SK-N-SH treated with all-trans-retinoic acid at 6 μM for 48 hours (cell line): ENCODE measurements around the gene ASTN2.

Experiments
- ATAC-seq: fragments of 200-7000 bp; cut with Tn5 transposase; 3 replicates; pipeline ENCODE4 v1.9.1; 2020; ENCODE audit warnings: mild to moderate bottlenecking, moderate library complexity
- ARNTL ChIP-seq: fragments of 450-650 bp; formaldehyde crosslinking; IDR thresholded peaks from 2 replicates; pipeline ENCODE4 v1.5.0; 2020; ENCODE audit warnings: low read depth, mild to moderate bottlenecking, moderate library complexity, borderline replicate concordance
- BACH2 ChIP-seq: fragments of 250-450 bp; sonication (Bioruptor Pico); IDR thresholded peaks from 2 replicates; pipeline ENCODE4 v1.9.0; 2021; ENCODE audit warnings: mild to moderate bottlenecking, borderline replicate concordance
- CSDC2 ChIP-seq: fragments of 250-450 bp; sonication (Bioruptor Pico); IDR thresholded peaks from 2 replicates; pipeline ENCODE4 v1.5.0; 2020; ENCODE audit warnings: mild to moderate bottlenecking, moderate library complexity
- ESRRG ChIP-seq: fragments of 250-450 bp; sonication (Bioruptor Pico); IDR thresholded peaks from 2 replicates; pipeline ENCODE4 v1.6.1; 2021; ENCODE audit warnings: mild to moderate bottlenecking
- GLIS3 ChIP-seq: fragments of 250-450 bp; sonication (Bioruptor Pico); IDR thresholded peaks from 2 replicates; pipeline ENCODE4 v1.5.0; 2020; ENCODE audit warnings: mild to moderate bottlenecking, moderate library complexity
- OSR1 ChIP-seq: fragments of 250-450 bp; sonication (Bioruptor Pico); IDR thresholded peaks from 2 replicates; pipeline ENCODE4 v1.8.0; 2022; ENCODE audit warnings: moderate library complexity, mild to moderate bottlenecking, inconsistent platforms
- POU6F1 ChIP-seq: fragments of 250-450 bp; sonication (Bioruptor Pico); IDR thresholded peaks from 2 replicates; pipeline ENCODE4 v1.8.0; 2021; ENCODE audit warnings: low read depth, mild to moderate bottlenecking, moderate library complexity, borderline replicate concordance
- PPARA ChIP-seq: fragments of 250-450 bp; sonication (Bioruptor Pico); IDR thresholded peaks from 2 replicates; pipeline ENCODE4 v1.5.0; 2020; ENCODE audit warnings: mild to moderate bottlenecking, borderline replicate concordance
- RARB ChIP-seq: fragments of 250-450 bp; sonication (Bioruptor Pico); IDR thresholded peaks from 2 replicates; pipeline ENCODE4 v1.8.0; 2021; ENCODE audit warnings: mild to moderate bottlenecking, moderate library complexity
- SNAI2 ChIP-seq: fragments of 250-450 bp; sonication (Bioruptor Pico); IDR thresholded peaks from 2 replicates; pipeline ENCODE4 v1.5.0; 2020; ENCODE audit warnings: mild to moderate bottlenecking, moderate library complexity
- TCF4 ChIP-seq: fragments of 250-450 bp; sonication (Bioruptor Pico); IDR thresholded peaks from 2 replicates; pipeline ENCODE4 v1.8.0; 2021; ENCODE audit warnings: mild to moderate bottlenecking, moderate library complexity, borderline replicate concordance
- TSHZ2 ChIP-seq: fragments of 250-450 bp; sonication (Bioruptor Pico); IDR thresholded peaks from 2 replicates; pipeline ENCODE4 v1.5.0; 2020; ENCODE audit warnings: mild to moderate bottlenecking, moderate library complexity
- ZC3H10 ChIP-seq: fragments of 250-450 bp; sonication (Bioruptor Pico); IDR thresholded peaks from 2 replicates; pipeline ENCODE4 v1.5.1; 2021; ENCODE audit warnings: mild to moderate bottlenecking, moderate library complexity
- ZFP3 ChIP-seq: fragments of 250-450 bp; sonication (Bioruptor Pico); IDR thresholded peaks from 2 replicates; pipeline ENCODE4 v1.5.0; 2020; ENCODE audit warnings: mild to moderate bottlenecking, moderate library complexity
- ZFP30 ChIP-seq: fragments of 450-650 bp; formaldehyde crosslinking; IDR thresholded peaks from 2 replicates; pipeline ENCODE4 v1.5.0; 2022; ENCODE audit warnings: mild to moderate bottlenecking, moderate library complexity
- ZNF8 ChIP-seq: fragments of 450-650 bp; formaldehyde crosslinking; IDR thresholded peaks from 2 replicates; pipeline ENCODE4 v1.5.0; 2020; ENCODE audit warnings: mild to moderate bottlenecking, moderate library complexity
- TF ChIP-seq, protein P1 (sequence below): fragments of 250-450 bp; sonication (Bioruptor Pico); IDR thresholded peaks from 2 replicates; pipeline ENCODE4 v1.5.1; 2020; ENCODE audit warnings: low read depth, mild to moderate bottlenecking, moderate library complexity
- TF ChIP-seq, protein P2 (sequence below): fragments of 250-450 bp; sonication (Bioruptor Pico); IDR thresholded peaks from 2 replicates; pipeline ENCODE4 v1.8.0; 2020; ENCODE audit warnings: mild to moderate bottlenecking, moderate library complexity, borderline replicate concordance

The ASTN2 gene

GRCh38 chr9:116555556-116556155, 859.2 kb downstream of the ASTN2 start (continued):
- TF ChIP-seq ESRRG (CRISPR knock-in tag): no peak

DNA sequence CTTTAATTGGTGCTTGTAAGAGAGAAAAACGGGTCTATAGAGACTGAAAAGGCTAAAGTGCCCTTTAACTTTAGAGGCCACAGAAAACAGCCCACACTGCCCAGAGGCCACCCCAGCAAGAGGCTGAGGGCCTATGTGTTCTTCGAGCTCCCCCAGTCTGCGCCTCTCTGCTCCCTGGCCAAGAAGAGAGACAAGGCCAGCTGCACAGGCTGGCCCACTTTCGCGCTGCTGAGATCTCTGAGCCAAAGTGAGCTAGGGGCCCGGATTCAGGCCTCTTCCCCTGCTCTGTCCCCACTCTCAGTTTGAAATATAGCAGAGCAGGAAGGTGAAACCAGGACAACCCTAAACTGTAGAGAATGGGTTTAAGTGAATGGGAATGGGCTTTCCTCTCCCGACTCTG, 859.7 kb downstream of the ASTN2 start:
- TF ChIP-seq ZFP3 (CRISPR knock-in tag) (no peak), ZNF8 (CRISPR knock-in tag) (no peak)
- TF ChIP-seq, protein P1, sequence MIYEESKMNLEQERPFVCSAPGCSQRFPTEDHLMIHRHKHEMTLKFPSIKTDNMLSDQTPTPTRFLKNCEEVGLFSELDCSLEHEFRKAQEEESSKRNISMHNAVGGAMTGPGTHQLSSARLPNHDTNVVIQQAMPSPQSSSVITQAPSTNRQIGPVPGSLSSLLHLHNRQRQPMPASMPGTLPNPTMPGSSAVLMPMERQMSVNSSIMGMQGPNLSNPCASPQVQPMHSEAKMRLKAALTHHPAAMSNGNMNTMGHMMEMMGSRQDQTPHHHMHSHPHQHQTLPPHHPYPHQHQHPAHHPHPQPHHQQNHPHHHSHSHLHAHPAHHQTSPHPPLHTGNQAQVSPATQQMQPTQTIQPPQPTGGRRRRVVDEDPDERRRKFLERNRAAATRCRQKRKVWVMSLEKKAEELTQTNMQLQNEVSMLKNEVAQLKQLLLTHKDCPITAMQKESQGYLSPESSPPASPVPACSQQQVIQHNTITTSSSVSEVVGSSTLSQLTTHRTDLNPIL (CRISPR knock-in tag): no peak
- TF ChIP-seq, protein P2, sequence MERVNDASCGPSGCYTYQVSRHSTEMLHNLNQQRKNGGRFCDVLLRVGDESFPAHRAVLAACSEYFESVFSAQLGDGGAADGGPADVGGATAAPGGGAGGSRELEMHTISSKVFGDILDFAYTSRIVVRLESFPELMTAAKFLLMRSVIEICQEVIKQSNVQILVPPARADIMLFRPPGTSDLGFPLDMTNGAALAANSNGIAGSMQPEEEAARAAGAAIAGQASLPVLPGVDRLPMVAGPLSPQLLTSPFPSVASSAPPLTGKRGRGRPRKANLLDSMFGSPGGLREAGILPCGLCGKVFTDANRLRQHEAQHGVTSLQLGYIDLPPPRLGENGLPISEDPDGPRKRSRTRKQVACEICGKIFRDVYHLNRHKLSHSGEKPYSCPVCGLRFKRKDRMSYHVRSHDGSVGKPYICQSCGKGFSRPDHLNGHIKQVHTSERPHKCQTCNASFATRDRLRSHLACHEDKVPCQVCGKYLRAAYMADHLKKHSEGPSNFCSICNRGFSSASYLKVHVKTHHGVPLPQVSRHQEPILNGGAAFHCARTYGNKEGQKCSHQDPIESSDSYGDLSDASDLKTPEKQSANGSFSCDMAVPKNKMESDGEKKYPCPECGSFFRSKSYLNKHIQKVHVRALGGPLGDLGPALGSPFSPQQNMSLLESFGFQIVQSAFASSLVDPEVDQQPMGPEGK: no peak
- no peak for ATAC-seq

- TF ChIP-seq RARB (CRISPR knock-in tag) (no peak), CSDC2 (CRISPR knock-in tag) (no peak), ESRRG (CRISPR knock-in tag) (no peak), POU6F1 (no peak), GLIS3 (CRISPR knock-in tag) (no peak), ZC3H10 (CRISPR knock-in tag) (no peak), ZFP30 (CRISPR knock-in tag) (no peak), ZNF8 (CRISPR knock-in tag) (no peak), ZFP3 (CRISPR knock-in tag) (no peak), SNAI2 (CRISPR knock-in tag) (no peak), ARNTL (CRISPR knock-in tag) (no peak), TCF4 (CRISPR knock-in tag) (no peak), PPARA (CRISPR knock-in tag) (no peak), OSR1 (CRISPR knock-in tag) (no peak)
- TF ChIP-seq, protein P2: no peak
- peak; percentile 87 for ATAC-seq
These were observed 864.0 kb downstream of the ASTN2 start for GRCh38 chr9:116550696-116551436.

GRCh38 chr9:116549786-116550660, 864.8 kb downstream of the ASTN2 start:
- TF ChIP-seq TSHZ2 (CRISPR knock-in tag) (no peak), ESRRG (CRISPR knock-in tag) (no peak), ZFP3 (CRISPR knock-in tag) (no peak), CSDC2 (CRISPR knock-in tag) (no peak), POU6F1 (no peak), BACH2 (no peak), ARNTL (CRISPR knock-in tag) (no peak), PPARA (CRISPR knock-in tag) (no peak), ZFP30 (CRISPR knock-in tag) (no peak), ZC3H10 (CRISPR knock-in tag) (no peak)
- TF ChIP-seq, protein P2: no peak
- peak; percentile 29; the same call in 2 of the 3 replicates for ATAC-seq
